ENCODE data around the gene ABHD12. TPM values are rescaled to one million over a fixed set of nuclear protein-coding genes. Genes with fewer than 3 reads are reported as not detected.
A peak's percentile ranks its signal among the peaks of the same experiment; 100 is the strongest.

Gene ABHD12
- total and polyA plus RNA-seq, 4 experiments from 2014 or later: 25.9 to 30.9 (median 29.6) TPM

DNA sequence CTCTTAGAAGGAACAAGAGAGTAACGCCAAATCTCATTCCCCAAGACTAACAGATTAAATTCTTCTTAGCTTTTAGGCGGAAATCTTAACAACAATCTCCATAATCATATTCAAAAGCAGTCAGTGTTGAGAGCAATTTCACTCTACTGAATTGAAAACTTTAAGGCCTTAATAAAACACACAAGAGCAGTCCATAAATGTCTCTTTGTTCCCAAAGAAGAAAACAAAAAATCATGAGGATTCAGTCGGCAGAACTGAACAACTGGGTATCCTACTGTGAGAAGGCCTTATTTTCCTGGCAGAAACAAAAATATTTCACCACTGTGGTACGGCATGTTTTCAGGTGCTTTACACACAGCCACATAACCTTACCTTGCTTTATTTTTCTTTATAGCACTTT lies 14.4 kb downstream of the ABHD12 start:
- H3K4me3 Mint-ChIP-seq: no peak overlapping the region
- H3K27me3 Mint-ChIP-seq: no peaks in the 10 kb centered on the region
- H3K4me3 ChIP-seq (ENCODE audit: low read length in 2 of 2): no peak overlapping the region
- POLR2A ChIA-PET (ENCODE audit: partially characterized antibody): no interaction called here
- intact Hi-C loops (cut with micrococcal nuclease): no loop called here
- H3K9me3 ChIP-seq (ENCODE audit: control insufficient read depth in 1 of 2, low read length in 2 of 2): no peaks in the 10 kb centered on the region
- H3K27me3 ChIP-seq (ENCODE audit: insufficient read depth, low read length): no peaks in the 10 kb centered on the region
- no peak overlapping the region for H3K27ac Mint-ChIP-seq
- peaks cover 10 to 29% (median 17%) of the 10 kb centered on the region in 4 donors for H3K4me1 Mint-ChIP-seq
- H3K9me3 Mint-ChIP-seq: peaks cover 0 to 2% (median 0%) of the 10 kb centered on the region in 8 donors
- no peak overlapping the region for H3K27ac ChIP-seq (ENCODE audit: low read depth, low read length)
- no peaks in the 10 kb centered on the region for H3K36me3 ChIP-seq (ENCODE audit: insufficient read depth, low read length)
- H3K4me1 ChIP-seq (ENCODE audit: insufficient read depth, low read length): no peaks in the 10 kb centered on the region
- CTCF ChIA-PET (ENCODE audit: partially characterized antibody): no interaction called here
- peaks cover 8 to 11% of the 10 kb centered on the region in 2 donors for H3K36me3 Mint-ChIP-seq
- DNase-seq: no peak

DNA sequence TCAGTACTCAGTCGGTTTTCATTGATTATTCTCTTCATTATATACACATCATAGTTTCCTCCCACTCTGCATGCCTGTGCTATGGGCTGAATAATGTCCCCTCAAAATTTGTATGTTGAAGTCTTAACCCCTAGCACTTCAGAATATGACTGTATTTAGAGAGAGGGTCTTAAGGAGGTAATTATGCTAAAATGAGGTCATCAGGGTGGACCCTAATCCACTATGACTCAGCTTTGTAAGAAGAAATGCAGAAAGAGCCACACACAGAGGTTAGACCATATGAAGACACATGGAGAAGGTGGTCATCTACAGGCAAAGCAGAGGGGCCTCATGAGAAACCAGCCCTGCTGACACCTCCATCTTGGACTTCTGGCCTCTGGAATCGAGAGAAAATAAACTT lies 15.8 kb downstream of the ABHD12 start:
- no peak overlapping the region for H3K4me3 ChIP-seq (ENCODE audit: low read length in 2 of 2)
- no peak overlapping the region for H3K4me3 Mint-ChIP-seq
- no peaks in the 10 kb centered on the region for H3K27me3 ChIP-seq (ENCODE audit: insufficient read depth, low read length)
- peak overlapping the region in 2 of 7 donors; percentile 3 to 6 for H3K27ac Mint-ChIP-seq
- no peaks in the 10 kb centered on the region for H3K4me1 ChIP-seq (ENCODE audit: insufficient read depth, low read length)
- no peaks in the 10 kb centered on the region for H3K27me3 Mint-ChIP-seq
- H3K27ac ChIP-seq (ENCODE audit: low read depth, low read length): no peak overlapping the region
- no peaks in the 10 kb centered on the region for H3K9me3 Mint-ChIP-seq
- intact Hi-C loops (cut with micrococcal nuclease): no loop called here
- H3K9me3 ChIP-seq (ENCODE audit: control insufficient read depth in 1 of 2, low read length in 2 of 2): no peaks in the 10 kb centered on the region
- CTCF ChIA-PET (ENCODE audit: partially characterized antibody): no interaction called here
- peaks cover 10 to 11% of the 10 kb centered on the region in 2 donors for H3K36me3 Mint-ChIP-seq
- DNase-seq: no peak
- no peaks in the 10 kb centered on the region for H3K36me3 ChIP-seq (ENCODE audit: insufficient read depth, low read length)
- H3K4me1 Mint-ChIP-seq: peaks cover 10 to 22% (median 16%) of the 10 kb centered on the region in 4 donors
- POLR2A ChIA-PET (ENCODE audit: partially characterized antibody): no interaction called here

DNA sequence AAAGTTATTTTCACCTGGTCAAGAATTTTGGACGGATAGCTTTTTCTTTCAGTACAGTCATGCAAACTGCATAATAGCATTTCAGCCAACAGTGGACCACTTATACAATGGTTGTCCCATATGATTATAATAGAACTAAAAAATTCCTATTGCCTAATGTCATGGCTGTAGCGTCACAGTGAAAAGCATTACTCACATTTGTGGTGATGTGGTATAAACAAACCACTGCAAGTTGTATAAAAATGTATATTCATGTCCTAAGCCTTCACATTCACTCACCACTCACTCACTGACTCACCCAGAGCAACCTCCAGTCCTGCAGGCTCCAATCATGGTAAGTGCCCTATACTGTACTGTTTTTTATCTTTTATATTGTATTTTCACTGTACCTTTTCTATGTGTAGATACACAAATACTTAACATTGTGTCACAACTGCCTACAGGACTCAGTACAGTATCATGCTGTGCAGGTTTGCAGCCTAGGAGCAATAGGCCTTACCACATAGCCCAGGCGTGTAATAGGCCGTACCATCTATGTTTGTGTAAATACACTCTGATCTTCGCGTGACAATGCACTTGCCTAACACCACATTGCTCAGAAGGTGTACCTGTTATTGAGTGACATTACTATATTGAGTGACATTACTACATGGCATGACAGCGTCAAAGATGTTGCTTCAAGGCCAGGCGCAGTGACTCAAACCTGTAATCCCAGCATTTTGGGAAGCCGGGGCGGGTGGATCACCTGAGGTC lies 17.9 kb downstream of the ABHD12 start:
- intact Hi-C loops (cut with micrococcal nuclease): no loop called here
- no peaks in the 10 kb centered on the region for H3K36me3 ChIP-seq (ENCODE audit: insufficient read depth, low read length)
- H3K4me3 ChIP-seq (ENCODE audit: low read length in 2 of 2): no peak overlapping the region
- POLR2A ChIA-PET (ENCODE audit: partially characterized antibody): no interaction called here
- no peaks in the 10 kb centered on the region for H3K4me1 ChIP-seq (ENCODE audit: insufficient read depth, low read length)
- H3K36me3 Mint-ChIP-seq: peaks cover 8 to 9% of the 10 kb centered on the region in 2 donors
- H3K4me3 Mint-ChIP-seq: no peak overlapping the region
- H3K27me3 Mint-ChIP-seq: no peaks in the 10 kb centered on the region
- H3K9me3 Mint-ChIP-seq: no peaks in the 10 kb centered on the region
- H3K9me3 ChIP-seq (ENCODE audit: control insufficient read depth in 1 of 2, low read length in 2 of 2): no peaks in the 10 kb centered on the region
- DNase-seq: no peak
- no peak overlapping the region for H3K27ac Mint-ChIP-seq
- no peak overlapping the region for H3K27ac ChIP-seq (ENCODE audit: low read depth, low read length)
- H3K4me1 Mint-ChIP-seq: peaks cover 0 to 9% (median 8%) of the 10 kb centered on the region in 4 donors
- CTCF ChIA-PET (ENCODE audit: partially characterized antibody): no interaction called here
- H3K27me3 ChIP-seq (ENCODE audit: insufficient read depth, low read length): no peaks in the 10 kb centered on the region

DNA sequence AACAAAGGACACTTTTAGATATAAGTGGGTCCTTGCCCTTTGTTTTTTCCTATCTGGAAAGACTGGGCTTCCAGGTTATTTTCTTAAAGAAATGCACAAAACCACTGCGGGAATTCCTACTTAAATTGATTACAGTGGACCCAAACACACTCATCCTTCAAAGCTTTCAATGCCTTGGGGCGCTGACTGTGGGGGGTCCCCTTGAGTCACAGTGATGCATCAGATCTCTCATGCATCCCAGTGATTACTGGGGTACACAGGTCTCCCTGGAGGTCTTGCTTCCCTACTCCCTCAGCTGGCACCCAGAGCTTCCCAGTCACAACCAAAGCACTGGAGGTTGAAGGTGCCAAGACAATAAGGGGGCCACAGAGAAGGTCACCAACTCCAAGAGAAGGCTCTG lies 20.7 kb downstream of the ABHD12 start:
- H3K27ac ChIP-seq (ENCODE audit: low read depth, low read length): no peak overlapping the region
- no peaks in the 10 kb centered on the region for H3K9me3 ChIP-seq (ENCODE audit: control insufficient read depth in 1 of 2, low read length in 2 of 2)
- peaks cover 8 to 10% of the 10 kb centered on the region in 2 donors for H3K36me3 Mint-ChIP-seq
- intact Hi-C loops (cut with micrococcal nuclease): no loop called here
- no peak overlapping the region for H3K4me3 ChIP-seq (ENCODE audit: low read length in 2 of 2)
- H3K4me1 Mint-ChIP-seq: peaks cover under 1 to 8% (median 6%) of the 10 kb centered on the region in 4 donors
- H3K9me3 Mint-ChIP-seq: peaks cover 0 to 5% (median 0%) of the 10 kb centered on the region in 8 donors
- no peak overlapping the region for H3K4me3 Mint-ChIP-seq
- no peaks in the 10 kb centered on the region for H3K36me3 ChIP-seq (ENCODE audit: insufficient read depth, low read length)
- no peaks in the 10 kb centered on the region for H3K27me3 Mint-ChIP-seq
- H3K27me3 ChIP-seq (ENCODE audit: insufficient read depth, low read length): no peaks in the 10 kb centered on the region
- ChIA-PET POLR2A (ENCODE audit: partially characterized antibody) (no interaction called here), CTCF (ENCODE audit: partially characterized antibody) (no interaction called here)
- DNase-seq: no peak
- no peaks in the 10 kb centered on the region for H3K4me1 ChIP-seq (ENCODE audit: insufficient read depth, low read length)
- no peak overlapping the region for H3K27ac Mint-ChIP-seq

DNA sequence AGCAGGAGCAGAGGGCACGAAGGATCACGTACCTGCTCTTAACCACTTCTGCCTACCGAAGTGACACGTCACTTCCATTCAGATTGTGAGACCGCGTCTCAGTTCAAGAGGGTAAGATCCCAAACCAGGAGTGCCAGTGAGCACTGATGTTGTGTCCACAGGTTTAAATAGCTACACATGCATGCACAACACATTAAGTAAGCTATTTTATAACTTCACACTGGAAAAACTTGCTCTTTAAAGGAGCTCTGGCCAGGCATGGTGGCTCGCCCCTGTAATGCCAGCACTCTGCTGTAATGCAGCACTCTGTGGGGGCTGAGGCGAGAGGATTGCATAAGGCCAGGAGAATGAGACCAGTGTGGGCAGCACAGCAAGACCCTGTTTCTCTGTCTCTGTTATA lies 21.1 kb downstream of the ABHD12 start:
- Mint-ChIP-seq H3K9me3 (peaks cover 0 to 7% (median 0%) of the 10 kb centered on the region in 8 donors), H3K4me1 (peaks cover 0 to 6% (median 5%) of the 10 kb centered on the region in 4 donors), H3K4me3 (no peak overlapping the region), H3K27ac (peak overlapping the region in 1 of 7 donors; percentile 12), H3K27me3 (no peaks in the 10 kb centered on the region), H3K36me3 (peaks cover 8 to 10% of the 10 kb centered on the region in 2 donors)
- no peak for DNase-seq
- Histone ChIP-seq H3K9me3 (ENCODE audit: control insufficient read depth in 1 of 2, low read length in 2 of 2) (no peaks in the 10 kb centered on the region), H3K4me1 (ENCODE audit: insufficient read depth, low read length) (no peaks in the 10 kb centered on the region), H3K27ac (ENCODE audit: low read depth, low read length) (no peak overlapping the region), H3K27me3 (ENCODE audit: insufficient read depth, low read length) (no peaks in the 10 kb centered on the region), H3K4me3 (ENCODE audit: low read length in 2 of 2) (no peak overlapping the region), H3K36me3 (ENCODE audit: insufficient read depth, low read length) (no peaks in the 10 kb centered on the region)
- ChIA-PET CTCF (ENCODE audit: partially characterized antibody) (no interaction called here), POLR2A (ENCODE audit: partially characterized antibody) (no interaction called here)
- intact Hi-C loops (cut with micrococcal nuclease): no loop called here

DNA sequence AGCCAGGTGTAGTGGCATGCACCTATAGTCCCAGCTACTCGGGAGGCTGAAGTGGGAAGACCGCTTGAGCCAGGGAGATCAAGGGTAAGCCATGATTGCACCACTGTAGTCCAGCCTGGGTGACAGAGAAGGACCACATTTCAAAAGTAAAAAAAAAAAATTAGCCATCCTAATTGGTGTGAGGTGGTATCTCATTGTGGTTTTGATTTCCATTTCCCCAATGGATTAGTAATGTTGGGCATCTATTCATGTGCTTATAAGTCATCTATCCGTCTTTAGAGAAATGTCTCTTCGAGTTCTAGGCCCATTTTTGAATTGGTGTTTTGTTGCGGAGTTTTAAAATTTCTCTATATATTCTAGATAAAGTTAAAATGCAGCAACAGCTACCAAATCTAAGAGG lies 21.7 kb downstream of the ABHD12 start:
- Histone ChIP-seq H3K27ac (ENCODE audit: low read depth, low read length) (no peak overlapping the region), H3K9me3 (ENCODE audit: control insufficient read depth in 1 of 2, low read length in 2 of 2) (no peaks in the 10 kb centered on the region), H3K36me3 (ENCODE audit: insufficient read depth, low read length) (no peaks in the 10 kb centered on the region), H3K4me3 (ENCODE audit: low read length in 2 of 2) (no peak overlapping the region), H3K27me3 (ENCODE audit: insufficient read depth, low read length) (no peaks in the 10 kb centered on the region), H3K4me1 (ENCODE audit: insufficient read depth, low read length) (no peaks in the 10 kb centered on the region)
- intact Hi-C loops (cut with micrococcal nuclease): no loop called here
- peaks cover 11% of the 10 kb centered on the region in 2 donors for H3K36me3 Mint-ChIP-seq
- CTCF ChIA-PET (ENCODE audit: partially characterized antibody): no interaction called here
- H3K4me1 Mint-ChIP-seq: peaks cover 0 to 6% (median 5%) of the 10 kb centered on the region in 4 donors
- no peaks in the 10 kb centered on the region for H3K27me3 Mint-ChIP-seq
- H3K9me3 Mint-ChIP-seq: peaks cover 0 to 7% (median 0%) of the 10 kb centered on the region in 8 donors
- no peak for DNase-seq
- H3K4me3 Mint-ChIP-seq: no peak overlapping the region
- POLR2A ChIA-PET (ENCODE audit: partially characterized antibody): no interaction called here
- no peak overlapping the region for H3K27ac Mint-ChIP-seq

DNA sequence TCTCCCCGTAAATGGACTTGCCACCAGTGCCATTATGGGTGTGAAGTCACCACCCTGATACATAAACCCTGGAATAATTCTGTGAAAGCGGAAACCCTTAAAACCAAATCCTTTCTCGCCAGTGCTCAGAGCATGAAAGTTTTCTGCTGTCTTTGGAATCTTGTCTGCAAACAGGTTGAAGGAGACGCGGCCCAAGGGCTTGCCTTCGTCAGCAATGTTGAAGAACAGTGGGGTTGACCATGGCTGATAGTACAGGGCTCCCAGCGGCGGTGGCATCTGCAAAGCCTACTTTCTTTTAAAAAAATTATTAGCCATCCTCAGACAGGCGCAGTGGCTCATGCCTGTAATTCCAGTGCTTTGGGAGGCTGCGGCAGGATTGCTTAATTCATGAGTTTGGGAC lies 22.1 kb downstream of the ABHD12 start:
- CTCF ChIA-PET (ENCODE audit: partially characterized antibody): no interaction called here
- DNase-seq: no peak
- Mint-ChIP-seq H3K4me1 (peaks cover 0 to 6% (median 5%) of the 10 kb centered on the region in 4 donors), H3K9me3 (peaks cover 0 to 7% (median 0%) of the 10 kb centered on the region in 8 donors), H3K27me3 (no peaks in the 10 kb centered on the region), H3K4me3 (no peak overlapping the region), H3K27ac (no peak overlapping the region), H3K36me3 (peaks cover 9 to 11% of the 10 kb centered on the region in 2 donors)
- H3K27me3 ChIP-seq (ENCODE audit: insufficient read depth, low read length): no peaks in the 10 kb centered on the region
- intact Hi-C loops (cut with micrococcal nuclease): no loop called here
- no peaks in the 10 kb centered on the region for H3K36me3 ChIP-seq (ENCODE audit: insufficient read depth, low read length)
- POLR2A ChIA-PET (ENCODE audit: partially characterized antibody): no interaction called here
- H3K4me1 ChIP-seq (ENCODE audit: insufficient read depth, low read length): no peaks in the 10 kb centered on the region
- H3K27ac ChIP-seq (ENCODE audit: low read depth, low read length): no peak overlapping the region
- no peaks in the 10 kb centered on the region for H3K9me3 ChIP-seq (ENCODE audit: control insufficient read depth in 1 of 2, low read length in 2 of 2)
- H3K4me3 ChIP-seq (ENCODE audit: low read length in 2 of 2): no peak overlapping the region

Data from CD4-positive, alpha-beta memory T cell (primary cell).